HepG2 (cell line): ENCODE measurements around the gene FSD1. TPM values are rescaled to one million over a fixed set of nuclear protein-coding genes. Genes with fewer than 3 reads are reported as not detected.

Source experiments
- FOSL1 ChIP-seq: sonication (generic); formaldehyde crosslinking; IDR thresholded peaks from 2 replicates; pipeline ENCODE4 v1.9.0; 2021; ENCODE audit warnings: missing genetic modification reagents, borderline replicate concordance
- ISX ChIP-seq: sonication (generic); formaldehyde crosslinking; conservative IDR thresholded peaks from 2 replicates; pipeline ENCODE4 v1.5.0; 2020; ENCODE audit warnings: missing genetic modification reagents
- KDM5A ChIP-seq: fragments of 200-600 bp; sonication (generic); IDR thresholded peaks from 2 replicates; pipeline ENCODE4 v1.7.0; 2018; ENCODE audit warnings: antibody characterized with exemption, mild to moderate bottlenecking, low read length, borderline replicate concordance
- MZF1 ChIP-seq: sonication (generic); formaldehyde crosslinking; IDR thresholded peaks from 2 replicates; pipeline ENCODE4 v1.8.1; 2023; ENCODE audit warnings: mild to moderate bottlenecking, missing genetic modification reagents, borderline replicate concordance
- PHF5A ChIP-seq: IDR thresholded peaks from one replicate; pipeline ENCODE4 v1.6.1; 2018; ENCODE audit warnings: low read depth, missing genetic modification reagents; ENCODE audit not compliant: unreplicated experiment
- PITX1 ChIP-seq: sonication (generic); formaldehyde crosslinking; IDR thresholded peaks from 2 replicates; pipeline ENCODE4 v1.5.1; 2020; ENCODE audit warnings: mild to moderate bottlenecking, missing genetic modification reagents
- PLRG1 ChIP-seq: fragments of 450-650 bp; conservative IDR thresholded peaks from 2 replicates; pipeline ENCODE4 v1.6.1; 2016
- REPIN1 ChIP-seq: sonication (generic); formaldehyde crosslinking; IDR thresholded peaks from 2 replicates; pipeline ENCODE4 v1.8.0; 2022; ENCODE audit warnings: missing genetic modification reagents, low read depth, mild to moderate bottlenecking, borderline replicate concordance
- SIX4 ChIP-seq: sonication (generic); formaldehyde crosslinking; IDR thresholded peaks from 2 replicates; pipeline ENCODE4 v1.4.0; 2020; ENCODE audit warnings: missing genetic modification reagents
- SP5 ChIP-seq: IDR thresholded peaks from 2 replicates; pipeline ENCODE4 v1.6.1; 2016; ENCODE audit warnings: low read depth, borderline replicate concordance
- SYNCRIP ChIP-seq: fragments of 200-400 bp; formaldehyde crosslinking; IDR thresholded peaks from 2 replicates; pipeline ENCODE4 v1.6.1; 2018; ENCODE audit warnings: mild to moderate bottlenecking, low read depth, low read length; ENCODE audit not compliant: insufficient read depth
- ZBTB3 ChIP-seq: sonication (generic); formaldehyde crosslinking; IDR thresholded peaks from 2 replicates; pipeline ENCODE4 v1.4.0; 2020; ENCODE audit warnings: low read depth, mild to moderate bottlenecking, moderate library complexity, missing genetic modification reagents, borderline replicate concordance
- ZFP36L1 ChIP-seq: sonication (generic); formaldehyde crosslinking; IDR thresholded peaks from 2 replicates; pipeline ENCODE4 v1.8.0; 2022; ENCODE audit warnings: mild to moderate bottlenecking, missing genetic modification reagents, moderate library complexity
- ZFP41 ChIP-seq: sonication (generic); formaldehyde crosslinking; IDR thresholded peaks from 2 replicates; pipeline ENCODE4 v1.4.0; 2020; ENCODE audit warnings: mild to moderate bottlenecking, missing genetic modification reagents, borderline replicate concordance
- ZNF24 ChIP-seq: fragments of 450-650 bp; IDR thresholded peaks from 2 replicates; pipeline ENCODE4 v1.6.1; 2017; ENCODE audit warnings: antibody characterized with exemption, mild to moderate bottlenecking
- ZNF432 ChIP-seq: sonication (generic); formaldehyde crosslinking; IDR thresholded peaks from 2 replicates; pipeline ENCODE4 v1.5.0; 2020; ENCODE audit warnings: missing genetic modification reagents, mild to moderate bottlenecking, borderline replicate concordance
- ZNF460 ChIP-seq: sonication (generic); formaldehyde crosslinking; IDR thresholded peaks from 2 replicates; pipeline ENCODE4 v1.5.1; 2020; ENCODE audit warnings: missing genetic modification reagents, mild to moderate bottlenecking, borderline replicate concordance
- ZNF609 ChIP-seq: sonication (generic); formaldehyde crosslinking; IDR thresholded peaks from 2 replicates; pipeline ENCODE4 v1.4.0; 2020; ENCODE audit warnings: mild to moderate bottlenecking, missing genetic modification reagents, borderline replicate concordance
- ZNF772 ChIP-seq: sonication (generic); formaldehyde crosslinking; IDR thresholded peaks from 2 replicates; pipeline ENCODE4 v1.5.0; 2020; ENCODE audit warnings: mild to moderate bottlenecking, missing genetic modification reagents
- polyA plus RNA-seq, 8 experiments: library from polyadenylated mRNA; depleted of rRNA in 3 of 8; stranded (reverse) in 7 of 8; unstranded in 1 of 8; fragments of >200 nt; fragmentation: Illumina TruSeq in 4 of 8; extraction: Trizol in 4 of 8; gene quantifications; 2 replicates each; pipeline versions ENCODE4 v1.2.1 to v1.2.3, GENCODE V29; 2011 to 2016; ENCODE audit warnings: low read depth in 4 of 8, missing spikeins in 1 of 8, mixed read lengths in 1 of 8; ENCODE audit not compliant: insufficient read depth in 1 of 8
- total RNA-seq, 5 experiments: library from RNA; depleted of rRNA; stranded (reverse); fragments of >200 nt; fragmentation: Illumina TruSeq; extraction: Trizol; gene quantifications; 2 replicates each; pipeline ENCODE4 v1.2.3, GENCODE V29; 2016; ENCODE audit warnings: low read depth in 1 of 5
- TF ChIP-seq, protein P1 (sequence below), 2 experiments: fragments of 450-650 bp in 1 of 2; sonication (generic) in 1 of 2; formaldehyde crosslinking; IDR thresholded peaks; 2 replicates each; pipeline versions ENCODE4 v1.5.0 to v1.8.0; 2020 to 2022; ENCODE audit warnings: mild to moderate bottlenecking in 1 of 2, missing genetic modification reagents in 1 of 2
- TF ChIP-seq, protein P2 (sequence below): sonication (generic); formaldehyde crosslinking; IDR thresholded peaks from 2 replicates; pipeline ENCODE4 v1.9.0; 2021; ENCODE audit warnings: missing genetic modification reagents, borderline replicate concordance

FSD1 gene
- total and polyA plus RNA-seq, 2 of the 13 experiments (the other 11 are each of a cell fraction or from before 2014, with no cell fraction given) = 0.29 to 0.66 TPM

DNA sequence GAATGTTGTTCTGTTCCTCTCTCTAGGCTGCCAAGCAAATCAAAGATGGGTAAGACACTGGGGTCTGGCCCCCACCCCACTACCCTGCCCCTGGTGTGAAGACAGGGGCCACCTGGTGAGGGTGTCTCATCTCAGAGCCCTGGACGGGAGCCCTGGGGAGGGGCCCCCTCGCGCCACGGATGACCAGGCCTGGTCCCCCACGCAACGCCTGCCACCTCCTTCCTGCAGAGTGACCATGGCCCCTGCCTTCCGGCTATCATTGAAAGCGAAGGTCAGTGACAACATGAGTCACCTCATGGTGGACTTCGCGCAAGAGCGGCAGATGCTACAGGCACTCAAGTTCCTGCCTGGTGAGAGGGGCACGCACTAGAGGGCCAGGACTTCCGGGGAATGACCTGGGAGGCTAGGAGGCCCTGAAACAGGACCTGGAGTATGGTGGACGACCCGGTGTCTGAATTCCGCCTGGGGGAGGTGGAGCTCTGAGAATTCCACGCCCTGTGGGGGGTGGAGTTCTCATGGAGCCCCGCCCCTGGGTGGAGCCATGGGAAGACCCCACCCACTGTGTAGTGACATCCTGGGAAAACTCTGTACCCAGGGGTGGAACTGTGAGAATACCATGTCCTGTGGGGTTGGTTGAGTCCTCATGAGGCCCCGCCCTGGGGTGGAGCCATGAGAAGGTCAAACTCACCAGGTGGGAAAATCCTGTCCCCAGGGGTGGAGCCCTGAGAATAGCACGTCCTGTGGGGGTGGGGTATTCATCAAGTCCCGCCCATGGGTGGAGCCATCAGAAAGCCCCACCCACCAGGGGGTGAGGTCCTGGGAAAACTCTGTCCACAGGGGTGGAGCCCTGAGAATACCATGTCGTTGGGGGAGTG is 6.1 kb downstream of the FSD1 start (continued):
- TF ChIP-seq ZNF609 (peak; percentile 84; the same call in 1 of the 2 replicates), SIX4 (CRISPR knock-in tag) (peak; percentile 76), ZFP36L1 (CRISPR knock-in tag) (peak; percentile 78; the same call in 1 of the 2 replicates), ZFP41 (CRISPR knock-in tag) (no peak), SYNCRIP (no peak), ZNF432 (CRISPR knock-in tag) (no peak), ZNF772 (CRISPR knock-in tag) (peak; percentile 96), ZNF24 (no peak), MZF1 (CRISPR knock-in tag) (no peak), PLRG1 (no peak), ISX (CRISPR knock-in tag) (no peak), PITX1 (CRISPR knock-in tag) (peak; percentile 68; the same call in 1 of the 2 replicates), PHF5A (no peak), FOSL1 (CRISPR knock-in tag) (peak; percentile 91), KDM5A (no peak), ZBTB3 (CRISPR knock-in tag) (no peak; the same call in 1 of the 2 replicates), ZNF460 (CRISPR knock-in tag) (peak; percentile 68; the same call in 1 of the 2 replicates), SP5 (CRISPR knock-in tag) (peak; percentile 67), REPIN1 (CRISPR knock-in tag) (peak; percentile 75)
- TF ChIP-seq, protein P1, sequence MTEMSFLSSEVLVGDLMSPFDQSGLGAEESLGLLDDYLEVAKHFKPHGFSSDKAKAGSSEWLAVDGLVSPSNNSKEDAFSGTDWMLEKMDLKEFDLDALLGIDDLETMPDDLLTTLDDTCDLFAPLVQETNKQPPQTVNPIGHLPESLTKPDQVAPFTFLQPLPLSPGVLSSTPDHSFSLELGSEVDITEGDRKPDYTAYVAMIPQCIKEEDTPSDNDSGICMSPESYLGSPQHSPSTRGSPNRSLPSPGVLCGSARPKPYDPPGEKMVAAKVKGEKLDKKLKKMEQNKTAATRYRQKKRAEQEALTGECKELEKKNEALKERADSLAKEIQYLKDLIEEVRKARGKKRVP (CRISPR knock-in tag; IDR thresholded peaks at IDR 0.05) = peak in 1 of 2 experiments; percentile 78; a peak in 2 of 4 replicates
- TF ChIP-seq, protein P2, sequence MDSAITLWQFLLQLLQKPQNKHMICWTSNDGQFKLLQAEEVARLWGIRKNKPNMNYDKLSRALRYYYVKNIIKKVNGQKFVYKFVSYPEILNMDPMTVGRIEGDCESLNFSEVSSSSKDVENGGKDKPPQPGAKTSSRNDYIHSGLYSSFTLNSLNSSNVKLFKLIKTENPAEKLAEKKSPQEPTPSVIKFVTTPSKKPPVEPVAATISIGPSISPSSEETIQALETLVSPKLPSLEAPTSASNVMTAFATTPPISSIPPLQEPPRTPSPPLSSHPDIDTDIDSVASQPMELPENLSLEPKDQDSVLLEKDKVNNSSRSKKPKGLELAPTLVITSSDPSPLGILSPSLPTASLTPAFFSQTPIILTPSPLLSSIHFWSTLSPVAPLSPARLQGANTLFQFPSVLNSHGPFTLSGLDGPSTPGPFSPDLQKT (CRISPR knock-in tag) = no peak
